PFSK-1 (cell line): ENCODE measurements around the gene FDXACB1.

Source experiments
- POLR2AphosphoS5 ChIP-seq: IDR thresholded peaks from 2 replicates; pipeline ENCODE4 v1.6.1; 2012; ENCODE audit warnings: low read depth, mild to moderate bottlenecking, control low read depth, low read length, moderate library complexity
- TF ChIP-seq, protein P1 (sequence below), 2 experiments: IDR thresholded peaks; 2 replicates each; pipeline versions ENCODE4 v1.6.1 to v1.8.0; 2011 to 2012; ENCODE audit warnings: low read depth in 2 of 2, low read length in 2 of 2, control low read depth in 1 of 2, inconsistent platforms in 1 of 2, mild to moderate bottlenecking in 1 of 2, moderate library complexity in 1 of 2; ENCODE audit not compliant: insufficient read depth in 1 of 2

DNA sequence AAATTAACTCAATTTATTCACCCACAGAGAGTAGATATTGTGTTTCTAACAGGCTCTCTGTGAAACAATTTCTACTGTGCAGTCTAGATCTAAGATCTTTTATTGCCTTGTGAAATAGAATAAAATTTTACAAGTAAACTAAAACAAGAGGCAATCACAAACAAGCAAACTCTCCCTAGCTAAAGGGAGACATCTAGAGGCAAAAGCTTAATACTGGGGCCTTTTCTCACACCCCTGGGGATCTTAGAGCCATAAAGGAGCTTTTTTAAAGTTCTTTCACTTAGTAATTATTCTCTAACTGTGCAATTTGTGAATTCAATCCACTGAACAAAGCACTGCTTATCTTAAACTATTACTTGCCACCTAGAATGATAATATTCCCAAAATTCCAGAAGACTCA lies 27.3 kb downstream of the FDXACB1 start:
- TF ChIP-seq POLR2AphosphoS5, result no peak
- TF ChIP-seq, protein P1, sequence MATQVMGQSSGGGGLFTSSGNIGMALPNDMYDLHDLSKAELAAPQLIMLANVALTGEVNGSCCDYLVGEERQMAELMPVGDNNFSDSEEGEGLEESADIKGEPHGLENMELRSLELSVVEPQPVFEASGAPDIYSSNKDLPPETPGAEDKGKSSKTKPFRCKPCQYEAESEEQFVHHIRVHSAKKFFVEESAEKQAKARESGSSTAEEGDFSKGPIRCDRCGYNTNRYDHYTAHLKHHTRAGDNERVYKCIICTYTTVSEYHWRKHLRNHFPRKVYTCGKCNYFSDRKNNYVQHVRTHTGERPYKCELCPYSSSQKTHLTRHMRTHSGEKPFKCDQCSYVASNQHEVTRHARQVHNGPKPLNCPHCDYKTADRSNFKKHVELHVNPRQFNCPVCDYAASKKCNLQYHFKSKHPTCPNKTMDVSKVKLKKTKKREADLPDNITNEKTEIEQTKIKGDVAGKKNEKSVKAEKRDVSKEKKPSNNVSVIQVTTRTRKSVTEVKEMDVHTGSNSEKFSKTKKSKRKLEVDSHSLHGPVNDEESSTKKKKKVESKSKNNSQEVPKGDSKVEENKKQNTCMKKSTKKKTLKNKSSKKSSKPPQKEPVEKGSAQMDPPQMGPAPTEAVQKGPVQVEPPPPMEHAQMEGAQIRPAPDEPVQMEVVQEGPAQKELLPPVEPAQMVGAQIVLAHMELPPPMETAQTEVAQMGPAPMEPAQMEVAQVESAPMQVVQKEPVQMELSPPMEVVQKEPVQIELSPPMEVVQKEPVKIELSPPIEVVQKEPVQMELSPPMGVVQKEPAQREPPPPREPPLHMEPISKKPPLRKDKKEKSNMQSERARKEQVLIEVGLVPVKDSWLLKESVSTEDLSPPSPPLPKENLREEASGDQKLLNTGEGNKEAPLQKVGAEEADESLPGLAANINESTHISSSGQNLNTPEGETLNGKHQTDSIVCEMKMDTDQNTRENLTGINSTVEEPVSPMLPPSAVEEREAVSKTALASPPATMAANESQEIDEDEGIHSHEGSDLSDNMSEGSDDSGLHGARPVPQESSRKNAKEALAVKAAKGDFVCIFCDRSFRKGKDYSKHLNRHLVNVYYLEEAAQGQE (IDR thresholded peaks at IDR 0.05; ENCODE audit: insufficient read depth in 1 of 2, low read depth in 2 of 2, low read length in 2 of 2), result no peak
